ENCODE results near the gene D2HGDH. TPM values are rescaled to one million over a fixed set of nuclear protein-coding genes. Genes with fewer than 3 reads are reported as not detected.

The D2HGDH gene
- total and polyA plus RNA-seq, 10 donors, result 18.8 to 69.8 (median 38.0) TPM

GRCh38 chr2:241794250-241794823 is 59.9 kb downstream of the D2HGDH start:
- no peak for TF ChIP-seq POLR2A (IDR thresholded peaks at IDR 0.05)
- no peak for TF ChIP-seq POLR2AphosphoS5 (IDR thresholded peaks at IDR 0.05)
- no peak for TF ChIP-seq CTCF (IDR thresholded peaks at IDR 0.05 in 8 of 11, conservative IDR thresholded peaks at IDR 0.05 in 3 of 11)
- WGBS, 5 donors, result 81 to 94% (median 88%) methylated on average over 10 of the region's 10 CpGs
- DNase-seq, result no peak

GRCh38 chr2:241795021-241795999 is 60.9 kb downstream of the D2HGDH start:
- H3K36me3 ChIP-seq, result no peaks in the 10 kb centered on the region
- intact Hi-C loops (cut with DNase I; ENCODE audit: low total_unique reads), result no loop called here
- no peaks in the 10 kb centered on the region for H3K4me1 ChIP-seq
- no peak overlapping the region for H3K27ac ChIP-seq
- peaks cover 0 to 6% (median 0%) of the 10 kb centered on the region in 8 donors for H3K9me3 ChIP-seq
- H3K27me3 ChIP-seq (replicated peaks in 1 of 7), result no peaks in the 10 kb centered on the region
- no peak overlapping the region for H3K4me3 ChIP-seq
- DNase-seq, result no peak
- TF ChIP-seq POLR2A (IDR thresholded peaks at IDR 0.05) (no peak), POLR2AphosphoS5 (IDR thresholded peaks at IDR 0.05) (no peak), CTCF (IDR thresholded peaks at IDR 0.05 in 8 of 11, conservative IDR thresholded peaks at IDR 0.05 in 3 of 11) (no peak)
- 86 to 90% (median 87%) methylated on average over 27 to 31 of the region's 31 CpGs for WGBS, 5 donors

More at GRCh38 chr2:241794250-241794823, 59.9 kb downstream of the D2HGDH start:
- Histone ChIP-seq H3K4me3 (no peak overlapping the region), H3K36me3 (no peaks in the 10 kb centered on the region), H3K27me3 (replicated peaks in 1 of 7) (no peaks in the 10 kb centered on the region), H3K9me3 (peaks cover 0 to 6% (median 0%) of the 10 kb centered on the region in 8 donors), H3K27ac (no peak overlapping the region), H3K4me1 (peaks cover 0 to 2% (median 0%) of the 10 kb centered on the region in 6 donors)
- intact Hi-C loops (cut with DNase I; ENCODE audit: low total_unique reads), result no loop called here

GRCh38 chr2:241796209-241796608 is 61.8 kb downstream of the D2HGDH start:
- H3K36me3 ChIP-seq, result no peaks in the 10 kb centered on the region

More at GRCh38 chr2:241796209-241796608, 61.8 kb downstream of the D2HGDH start:
- TF ChIP-seq POLR2A (IDR thresholded peaks at IDR 0.05) (no peak), CTCF (IDR thresholded peaks at IDR 0.05 in 8 of 11, conservative IDR thresholded peaks at IDR 0.05 in 3 of 11) (no peak), POLR2AphosphoS5 (IDR thresholded peaks at IDR 0.05) (no peak)
- no peak overlapping the region for H3K4me3 ChIP-seq
- H3K4me1 ChIP-seq, result no peaks in the 10 kb centered on the region
- peaks cover 0 to 1% (median 0%) of the 10 kb centered on the region in 8 donors for H3K9me3 ChIP-seq
- 88 to 97% (median 90%) methylated on average over 12 to 13 of the region's 13 CpGs for WGBS, 5 donors
- DNase-seq, result no peak
- no peaks in the 10 kb centered on the region for H3K27me3 ChIP-seq (replicated peaks in 1 of 7)
- no peak overlapping the region for H3K27ac ChIP-seq
- intact Hi-C loops (cut with DNase I; ENCODE audit: low total_unique reads), result no loop called here

Measured in spleen (tissue), 11 donors.